WTC11 (cell line): ENCODE measurements around the gene PYY.

Experiments used
- ATF1 ChIP-seq: sonication (generic); formaldehyde crosslinking; IDR thresholded peaks from 2 replicates; pipeline ENCODE4 v1.8.1; 2023; ENCODE audit warnings: mild to moderate bottlenecking, moderate library complexity, missing genetic modification reagents
- ETV6 ChIP-seq: sonication (generic); formaldehyde crosslinking; IDR thresholded peaks from 2 replicates; pipeline ENCODE4 v1.8.1; 2022; ENCODE audit warnings: mild to moderate bottlenecking, missing genetic modification reagents
- FOXK1 ChIP-seq: sonication (generic); formaldehyde crosslinking; IDR thresholded peaks from 2 replicates; pipeline ENCODE4 v1.8.0; 2022; ENCODE audit warnings: mild to moderate bottlenecking, moderate library complexity, missing genetic modification reagents
- JUN ChIP-seq: sonication (generic); formaldehyde crosslinking; IDR thresholded peaks from 2 replicates; pipeline ENCODE4 v1.8.0; 2023; ENCODE audit warnings: mild to moderate bottlenecking, missing genetic modification reagents
- SP1 ChIP-seq: sonication (generic); formaldehyde crosslinking; conservative IDR thresholded peaks from 2 replicates; pipeline ENCODE4 v1.8.1; 2022; ENCODE audit warnings: missing genetic modification reagents
- TEAD4 ChIP-seq: sonication (generic); formaldehyde crosslinking; IDR thresholded peaks from 2 replicates; pipeline ENCODE4 v1.8.0; 2022; ENCODE audit warnings: mild to moderate bottlenecking, missing genetic modification reagents
- ZNF263 ChIP-seq: sonication (generic); formaldehyde crosslinking; IDR thresholded peaks from 2 replicates; pipeline ENCODE4 v1.8.1; 2022; ENCODE audit warnings: low read depth, mild to moderate bottlenecking, moderate library complexity, missing genetic modification reagents
- TF ChIP-seq, protein P1 (sequence below): sonication (generic); formaldehyde crosslinking; IDR thresholded peaks from 2 replicates; pipeline ENCODE4 v1.8.1; 2022; ENCODE audit warnings: mild to moderate bottlenecking, moderate library complexity, missing genetic modification reagents
- TF ChIP-seq, protein P2 (sequence below): fragments of 200-600 bp; IDR thresholded peaks from 2 replicates; pipeline ENCODE4 v1.8.0; 2022; ENCODE audit warnings: antibody characterized with exemption

DNA sequence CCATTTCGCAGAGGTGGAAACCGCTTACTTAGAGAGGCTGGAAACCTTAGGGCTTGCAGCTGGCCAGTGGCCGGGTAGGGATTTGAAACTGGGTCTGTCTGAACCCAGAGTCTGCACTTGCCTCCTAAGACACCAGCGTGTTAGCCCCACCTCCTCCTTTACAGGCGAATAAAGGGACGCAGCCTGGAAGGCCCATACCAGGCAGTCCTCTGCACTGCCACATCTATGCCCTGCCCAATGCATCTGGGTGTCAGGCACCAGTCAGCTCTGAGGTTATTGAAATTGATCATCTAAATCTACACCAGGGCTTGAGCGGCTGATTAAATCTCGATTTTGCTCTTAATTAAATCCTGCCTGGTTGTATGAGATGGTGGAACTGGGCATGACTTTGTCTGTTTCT lies 30.8 kb upstream of the PYY start:
- TF ChIP-seq, protein P1, sequence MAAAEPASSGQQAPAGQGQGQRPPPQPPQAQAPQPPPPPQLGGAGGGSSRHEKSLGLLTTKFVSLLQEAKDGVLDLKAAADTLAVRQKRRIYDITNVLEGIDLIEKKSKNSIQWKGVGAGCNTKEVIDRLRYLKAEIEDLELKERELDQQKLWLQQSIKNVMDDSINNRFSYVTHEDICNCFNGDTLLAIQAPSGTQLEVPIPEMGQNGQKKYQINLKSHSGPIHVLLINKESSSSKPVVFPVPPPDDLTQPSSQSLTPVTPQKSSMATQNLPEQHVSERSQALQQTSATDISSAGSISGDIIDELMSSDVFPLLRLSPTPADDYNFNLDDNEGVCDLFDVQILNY (CRISPR knock-in tag): no peak
- TF ChIP-seq, protein P2, sequence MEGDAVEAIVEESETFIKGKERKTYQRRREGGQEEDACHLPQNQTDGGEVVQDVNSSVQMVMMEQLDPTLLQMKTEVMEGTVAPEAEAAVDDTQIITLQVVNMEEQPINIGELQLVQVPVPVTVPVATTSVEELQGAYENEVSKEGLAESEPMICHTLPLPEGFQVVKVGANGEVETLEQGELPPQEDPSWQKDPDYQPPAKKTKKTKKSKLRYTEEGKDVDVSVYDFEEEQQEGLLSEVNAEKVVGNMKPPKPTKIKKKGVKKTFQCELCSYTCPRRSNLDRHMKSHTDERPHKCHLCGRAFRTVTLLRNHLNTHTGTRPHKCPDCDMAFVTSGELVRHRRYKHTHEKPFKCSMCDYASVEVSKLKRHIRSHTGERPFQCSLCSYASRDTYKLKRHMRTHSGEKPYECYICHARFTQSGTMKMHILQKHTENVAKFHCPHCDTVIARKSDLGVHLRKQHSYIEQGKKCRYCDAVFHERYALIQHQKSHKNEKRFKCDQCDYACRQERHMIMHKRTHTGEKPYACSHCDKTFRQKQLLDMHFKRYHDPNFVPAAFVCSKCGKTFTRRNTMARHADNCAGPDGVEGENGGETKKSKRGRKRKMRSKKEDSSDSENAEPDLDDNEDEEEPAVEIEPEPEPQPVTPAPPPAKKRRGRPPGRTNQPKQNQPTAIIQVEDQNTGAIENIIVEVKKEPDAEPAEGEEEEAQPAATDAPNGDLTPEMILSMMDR: no peak
- TF ChIP-seq ETV6 (no peak), TEAD4 (CRISPR knock-in tag) (no peak), SP1 (CRISPR knock-in tag) (no peak), FOXK1 (no peak), ATF1 (CRISPR knock-in tag) (no peak), JUN (CRISPR knock-in tag) (no peak), ZNF263 (CRISPR knock-in tag) (no peak)
